ENCODE data around the gene CSRP1.

- TF ChIP-seq ZBTB26 (CRISPR knock-in tag; IDR thresholded peaks at IDR 0.05; ENCODE audit: borderline replicate concordance), result no peak
- TF ChIP-seq CC2D1A (CRISPR knock-in tag; IDR thresholded peaks at IDR 0.05), result no peak
- TF ChIP-seq SMAD1 (CRISPR knock-in tag; IDR thresholded peaks at IDR 0.05; ENCODE audit: borderline replicate concordance, low read depth), result no peak
- TF ChIP-seq MAFK (conservative IDR thresholded peaks at IDR 0.05 in 1 of 2, IDR thresholded peaks at IDR 0.05 in 1 of 2; ENCODE audit: low read length in 2 of 2), result no peak
- TF ChIP-seq CTCF (CRISPR knock-in tag; IDR thresholded peaks at IDR 0.05), result no peak
- no peak for TF ChIP-seq ZBTB10 (CRISPR knock-in tag; IDR thresholded peaks at IDR 0.05; ENCODE audit: borderline replicate concordance)
- no peak for TF ChIP-seq TAF1 (CRISPR knock-in tag; IDR thresholded peaks at IDR 0.05)
- TF ChIP-seq CHD4 (IDR thresholded peaks at IDR 0.05; ENCODE audit: borderline replicate concordance, low read length), result no peak
- TF ChIP-seq ATF2 (CRISPR knock-in tag; IDR thresholded peaks at IDR 0.05), result no peak
- TF ChIP-seq RAD21 (CRISPR knock-in tag; IDR thresholded peaks at IDR 0.05), result no peak
Measured at GRCh38 chr1:201517631-201518030, 10.7 kb upstream of the CSRP1 start.
